ENCODE measurements around the gene MSH5.

MSH5 gene

DNA sequence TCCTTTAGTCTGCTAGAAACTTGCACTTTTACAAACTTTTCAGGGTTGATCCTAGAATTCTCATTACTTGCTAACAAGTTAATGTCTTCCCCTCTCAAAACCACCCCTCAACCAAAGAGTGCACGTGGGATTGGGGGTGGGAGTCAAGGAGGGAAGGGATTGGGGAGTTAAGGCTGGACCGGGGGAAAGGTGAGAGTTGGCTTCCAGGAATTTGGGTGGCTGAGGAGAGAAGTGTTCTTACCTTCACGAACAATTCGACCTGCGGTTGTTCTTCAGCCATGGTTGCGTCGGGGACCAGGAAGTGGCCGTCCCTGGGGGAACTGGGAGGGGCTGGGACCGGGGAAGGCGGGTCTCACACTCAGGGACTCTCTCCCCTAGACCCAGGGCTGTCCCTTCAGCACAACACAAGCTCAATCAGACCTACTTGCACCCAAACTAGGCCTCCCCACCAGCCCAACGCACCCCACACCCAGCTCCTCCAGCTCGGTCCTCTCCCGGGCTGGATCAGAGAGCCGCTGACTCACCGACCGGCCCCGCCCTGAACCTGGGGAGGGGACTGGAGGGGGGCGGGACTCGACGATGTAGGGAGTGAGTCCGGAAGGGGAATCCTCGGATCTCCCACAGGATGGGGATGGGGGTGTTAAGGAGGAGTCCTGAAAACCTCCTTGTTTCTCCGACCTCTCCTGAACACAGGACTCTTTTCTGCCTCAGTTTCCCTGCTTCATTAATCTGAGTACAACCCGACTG is 3.6 kb upstream of the MSH5 start, which contains the start of gene CLIC1:
TSS of gene CLIC1 (minus strand) at position 510 of the 747 bp plus-strand sequence. CDS start at position 280, 230 bp downstream.
- Histone ChIP-seq H3K27me3 (ENCODE audit: control insufficient read depth, insufficient read depth, low read length) (no peaks in the 10 kb centered on the region), H2AFZ (peak within 1 kb of the TSS; percentile 92), H3K9me3 (ENCODE audit: control insufficient read depth, low read length) (no peaks in the 10 kb centered on the region), H3K27ac (peak within 1 kb of the TSS; percentile 84), H3K4me1 (peaks cover 9% of the 10 kb centered on the region), H3K79me2 (no peaks in the 10 kb centered on the region), H3K36me3 (ENCODE audit: control insufficient read depth, insufficient read depth, low read length) (no peaks in the 10 kb centered on the region), H3K9ac (peak within 1 kb of the TSS; percentile 74), H3K4me2 (ENCODE audit: low read length) (peak within 1 kb of the TSS; percentile 95), H3K4me3 (ENCODE audit: low read depth, low read length) (peak within 1 kb of the TSS; percentile 99)
- TF ChIP-seq, protein P1, sequence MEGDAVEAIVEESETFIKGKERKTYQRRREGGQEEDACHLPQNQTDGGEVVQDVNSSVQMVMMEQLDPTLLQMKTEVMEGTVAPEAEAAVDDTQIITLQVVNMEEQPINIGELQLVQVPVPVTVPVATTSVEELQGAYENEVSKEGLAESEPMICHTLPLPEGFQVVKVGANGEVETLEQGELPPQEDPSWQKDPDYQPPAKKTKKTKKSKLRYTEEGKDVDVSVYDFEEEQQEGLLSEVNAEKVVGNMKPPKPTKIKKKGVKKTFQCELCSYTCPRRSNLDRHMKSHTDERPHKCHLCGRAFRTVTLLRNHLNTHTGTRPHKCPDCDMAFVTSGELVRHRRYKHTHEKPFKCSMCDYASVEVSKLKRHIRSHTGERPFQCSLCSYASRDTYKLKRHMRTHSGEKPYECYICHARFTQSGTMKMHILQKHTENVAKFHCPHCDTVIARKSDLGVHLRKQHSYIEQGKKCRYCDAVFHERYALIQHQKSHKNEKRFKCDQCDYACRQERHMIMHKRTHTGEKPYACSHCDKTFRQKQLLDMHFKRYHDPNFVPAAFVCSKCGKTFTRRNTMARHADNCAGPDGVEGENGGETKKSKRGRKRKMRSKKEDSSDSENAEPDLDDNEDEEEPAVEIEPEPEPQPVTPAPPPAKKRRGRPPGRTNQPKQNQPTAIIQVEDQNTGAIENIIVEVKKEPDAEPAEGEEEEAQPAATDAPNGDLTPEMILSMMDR (IDR thresholded peaks at IDR 0.05), result no peak

DNA sequence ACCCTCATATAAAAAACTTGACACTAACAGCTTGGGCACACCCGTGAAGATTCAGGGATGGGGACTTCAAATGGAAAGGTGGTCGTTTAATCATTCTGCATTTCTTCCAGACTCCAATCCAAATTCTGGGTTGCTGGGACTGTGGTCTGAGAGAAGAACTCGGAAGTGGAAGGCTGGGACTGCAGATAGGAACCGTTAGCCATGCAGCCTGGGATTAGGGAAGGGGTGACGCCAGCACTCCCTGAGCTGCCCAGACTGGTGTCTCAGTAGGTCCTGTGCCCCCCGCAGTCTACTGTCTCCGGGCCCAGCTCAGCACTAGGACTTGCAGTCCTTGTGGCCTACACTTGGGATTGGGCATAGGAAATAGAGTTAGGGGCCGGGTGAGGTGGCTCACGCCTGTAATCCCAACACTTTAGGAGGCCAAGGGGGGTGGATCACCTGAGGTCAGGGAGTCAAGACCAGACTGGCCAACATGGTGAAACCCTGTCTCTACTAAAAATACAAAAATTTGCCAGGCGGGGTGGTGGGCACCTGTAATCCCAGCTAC is 3.0 kb upstream of the MSH5 start:
- Histone ChIP-seq H3K4me1 (peaks cover 9% of the 10 kb centered on the region), H3K36me3 (ENCODE audit: control insufficient read depth, insufficient read depth, low read length) (no peaks in the 10 kb centered on the region), H2AFZ (peak overlapping the region; percentile 92), H3K9me3 (ENCODE audit: control insufficient read depth, low read length) (no peaks in the 10 kb centered on the region), H3K4me3 (ENCODE audit: low read depth, low read length) (peak overlapping the region; percentile 99), H3K79me2 (no peaks in the 10 kb centered on the region), H3K27me3 (ENCODE audit: control insufficient read depth, insufficient read depth, low read length) (no peaks in the 10 kb centered on the region), H3K4me2 (ENCODE audit: low read length) (peak overlapping the region; percentile 95), H3K27ac (peak overlapping the region; percentile 84), H3K9ac (no peak overlapping the region)
- TF ChIP-seq, protein P1 (IDR thresholded peaks at IDR 0.05), result no peak

DNA sequence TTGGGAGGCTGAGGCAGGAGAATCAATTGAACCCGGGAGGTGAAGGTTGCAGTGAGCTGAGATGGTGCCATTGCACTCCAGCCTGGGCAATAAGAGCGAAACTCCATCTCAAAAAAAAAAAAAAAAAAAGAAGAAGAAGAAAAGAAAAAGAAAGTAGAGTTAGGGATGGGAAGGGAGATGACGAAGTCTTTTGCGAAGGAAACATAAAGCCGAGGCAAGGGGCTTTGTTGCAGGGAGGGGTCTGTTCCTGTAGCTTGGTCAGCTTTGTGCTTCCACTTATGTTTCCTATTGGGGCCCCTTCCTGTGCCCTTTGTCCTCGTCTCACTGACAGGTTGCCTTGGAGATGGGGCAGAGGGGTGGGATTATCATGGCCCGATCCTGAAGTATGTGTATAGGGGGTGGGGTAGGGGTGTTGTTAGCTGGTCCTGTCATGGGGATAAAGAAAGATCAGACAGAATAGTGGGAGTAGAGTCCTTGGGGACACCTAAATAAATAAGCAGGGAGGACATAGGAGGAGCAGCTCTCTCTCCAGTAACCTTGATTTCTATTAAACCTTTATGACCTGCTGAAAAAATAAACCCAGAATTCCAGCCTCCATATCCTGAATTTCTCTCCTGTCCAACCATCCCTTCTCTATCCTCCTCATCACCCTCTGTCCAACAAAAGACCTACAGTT is 2.4 kb upstream of the MSH5 start:
- TF ChIP-seq, protein P1 (IDR thresholded peaks at IDR 0.05), result no peak
- Histone ChIP-seq H3K36me3 (ENCODE audit: control insufficient read depth, insufficient read depth, low read length) (no peaks in the 10 kb centered on the region), H2AFZ (peak overlapping the region; percentile 92), H3K4me2 (ENCODE audit: low read length) (peak overlapping the region; percentile 8), H3K4me3 (ENCODE audit: low read depth, low read length) (no peak overlapping the region), H3K27ac (peak overlapping the region; percentile 84), H3K9me3 (ENCODE audit: control insufficient read depth, low read length) (no peaks in the 10 kb centered on the region), H3K9ac (no peak overlapping the region), H3K27me3 (ENCODE audit: control insufficient read depth, insufficient read depth, low read length) (no peaks in the 10 kb centered on the region), H3K79me2 (no peaks in the 10 kb centered on the region), H3K4me1 (peaks cover 9% of the 10 kb centered on the region)

DNA sequence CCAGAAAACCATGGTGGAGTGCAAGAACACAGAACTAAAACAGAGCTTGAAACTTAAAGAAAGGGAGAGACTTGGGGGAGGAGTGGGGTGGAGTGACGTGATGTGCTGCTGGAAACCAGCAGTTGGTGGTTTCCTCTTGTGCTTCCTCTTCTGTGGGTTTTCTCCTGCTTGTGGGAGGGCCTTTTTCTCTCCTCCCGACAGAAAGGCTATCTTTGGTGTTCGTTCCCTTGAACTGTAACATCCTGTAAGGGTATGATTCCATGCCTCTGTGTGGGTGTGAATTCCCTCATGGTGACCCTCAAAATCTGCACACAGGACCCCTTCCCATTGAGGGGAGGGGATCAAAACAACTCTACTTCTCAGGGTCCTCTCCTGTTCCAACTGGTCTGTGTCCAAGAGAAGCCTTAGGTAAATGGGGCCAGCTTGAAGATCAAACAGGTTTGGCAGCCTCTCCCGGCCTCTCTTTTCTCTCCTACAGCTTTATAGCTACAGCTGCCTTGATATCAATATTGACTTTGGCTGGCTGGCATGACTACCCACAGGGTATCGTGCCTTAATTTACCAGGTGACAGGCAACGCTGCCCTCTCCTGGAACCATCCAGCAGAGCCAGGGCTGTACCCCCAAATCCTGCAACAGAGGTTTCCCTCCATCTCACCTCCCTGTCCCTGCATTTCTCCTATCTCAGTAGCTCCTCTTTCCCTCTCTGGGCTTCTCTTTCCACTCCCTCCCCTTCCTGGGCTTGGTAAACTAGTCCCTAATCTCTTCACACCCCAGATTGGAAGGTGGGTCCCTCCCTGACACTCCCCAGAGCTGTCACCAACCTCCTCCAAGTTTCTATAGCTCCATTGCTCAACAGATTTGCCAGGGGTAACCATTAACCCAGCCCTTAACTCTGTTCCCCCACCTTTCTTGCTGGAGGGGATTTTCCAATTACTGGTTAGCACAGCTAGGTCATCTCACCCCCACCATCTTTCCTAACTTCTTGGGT is 1.5 kb upstream of the MSH5 start:
- Histone ChIP-seq H3K4me3 (ENCODE audit: low read depth, low read length) (no peak overlapping the region), H3K4me2 (ENCODE audit: low read length) (peak overlapping the region; percentile 8), H3K27ac (peak overlapping the region; percentile 54), H2AFZ (peak overlapping the region; percentile 38), H3K9me3 (ENCODE audit: control insufficient read depth, low read length) (no peaks in the 10 kb centered on the region), H3K4me1 (peaks cover 9% of the 10 kb centered on the region), H3K79me2 (no peaks in the 10 kb centered on the region), H3K27me3 (ENCODE audit: control insufficient read depth, insufficient read depth, low read length) (no peaks in the 10 kb centered on the region), H3K9ac (no peak overlapping the region), H3K36me3 (ENCODE audit: control insufficient read depth, insufficient read depth, low read length) (no peaks in the 10 kb centered on the region)
- TF ChIP-seq, protein P1 (IDR thresholded peaks at IDR 0.05), result no peak
